ENCODE data around the gene EPB41. TPM values are rescaled to one million over a fixed set of nuclear protein-coding genes. Genes with fewer than 3 reads are reported as not detected.
A peak's percentile ranks its signal among the peaks of the same experiment; 100 is the strongest.
"Not testable (repeated sequence)": the region's sequence is repeated elsewhere in the genome, so short reads cannot be mapped to it uniquely, and the experiment has no call there.

EPB41 gene
- total RNA-seq, 1 donor from 2014 or later: 33.3 TPM

DNA sequence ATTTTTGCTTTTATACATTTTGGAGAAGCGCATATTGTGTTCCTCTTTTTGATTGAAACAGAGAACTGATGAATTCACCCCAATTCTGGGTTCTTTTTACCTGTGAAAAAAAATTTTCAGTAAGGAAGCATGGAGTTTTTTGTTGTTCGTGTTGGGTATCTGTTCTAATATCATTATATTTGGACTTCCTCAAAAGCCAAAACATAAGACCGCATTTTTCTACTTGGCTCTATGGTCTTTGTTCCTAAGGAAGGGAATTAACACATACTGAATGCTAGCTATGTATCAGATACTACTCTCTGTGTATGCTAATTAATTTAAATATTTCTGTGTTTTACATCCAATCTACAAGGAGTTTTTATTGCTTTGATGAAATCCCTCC lies 12.9 kb downstream of the EPB41 start:
- DNase-seq (ENCODE audit: low read depth in 2 of 2): no peak

DNA sequence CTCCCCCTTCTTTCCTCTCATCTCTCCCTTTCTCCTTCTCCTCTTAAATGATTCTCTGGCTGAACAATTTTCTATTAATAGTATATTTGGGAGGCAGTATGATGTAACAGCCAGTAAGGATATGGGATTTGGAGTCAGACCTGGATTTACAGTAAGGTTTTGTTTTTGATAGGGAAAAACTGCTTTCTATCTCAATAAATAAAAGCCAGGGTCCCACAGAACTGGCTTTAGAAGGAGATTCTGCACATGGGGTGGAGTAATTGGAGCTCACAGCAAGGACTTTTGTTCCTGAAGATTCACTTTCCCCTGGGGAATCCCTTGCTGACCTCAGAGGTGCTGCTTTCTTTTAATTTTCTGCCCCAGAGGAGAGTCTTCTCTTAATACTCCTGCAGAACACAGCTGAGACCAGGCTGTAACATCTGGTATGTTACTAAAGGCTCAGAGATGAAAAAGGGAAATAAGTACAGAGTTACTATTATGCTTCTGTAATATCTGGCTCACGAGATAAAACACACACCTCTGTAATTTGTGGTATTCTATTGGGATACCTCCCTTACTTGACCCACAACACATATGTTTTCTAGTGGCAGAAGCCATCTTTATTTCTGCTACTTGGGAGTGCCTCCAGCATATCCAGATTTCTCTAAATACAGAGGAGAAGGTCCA lies 13.4 kb downstream of the EPB41 start:
- DNase-seq (ENCODE audit: low read depth in 2 of 2): peak in 1 of 2 donors; percentile 20

DNA sequence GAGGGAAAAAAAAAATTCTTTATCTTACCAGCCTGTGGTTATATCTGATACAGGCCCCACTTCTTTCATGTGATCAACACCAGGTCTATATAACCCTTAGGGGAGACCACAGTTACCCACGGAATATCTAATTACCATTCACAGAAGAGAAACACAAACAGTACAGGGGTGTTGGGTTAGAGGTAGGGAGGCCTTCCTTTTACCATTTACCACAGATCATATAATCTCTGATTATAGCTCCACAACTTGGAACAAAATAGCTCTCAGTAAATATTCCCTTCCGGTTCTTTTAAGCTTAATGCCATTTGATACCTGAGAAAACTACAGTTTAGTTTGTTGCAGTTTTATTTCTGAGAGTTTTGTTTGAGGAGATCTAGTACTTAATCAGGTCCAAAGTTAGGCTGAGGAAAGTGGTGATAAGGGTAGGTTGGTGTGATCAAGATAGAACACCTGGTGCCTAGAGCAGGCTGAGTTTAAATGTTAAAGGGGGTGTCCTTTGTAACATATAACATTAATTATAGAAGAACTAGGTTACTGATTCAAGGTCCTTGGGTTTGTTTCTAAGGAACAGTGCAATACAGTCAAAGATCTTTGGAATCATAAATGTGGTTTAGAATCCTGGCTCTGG lies 14.1 kb downstream of the EPB41 start:
- DNase-seq (ENCODE audit: low read depth in 2 of 2): no peak

DNA sequence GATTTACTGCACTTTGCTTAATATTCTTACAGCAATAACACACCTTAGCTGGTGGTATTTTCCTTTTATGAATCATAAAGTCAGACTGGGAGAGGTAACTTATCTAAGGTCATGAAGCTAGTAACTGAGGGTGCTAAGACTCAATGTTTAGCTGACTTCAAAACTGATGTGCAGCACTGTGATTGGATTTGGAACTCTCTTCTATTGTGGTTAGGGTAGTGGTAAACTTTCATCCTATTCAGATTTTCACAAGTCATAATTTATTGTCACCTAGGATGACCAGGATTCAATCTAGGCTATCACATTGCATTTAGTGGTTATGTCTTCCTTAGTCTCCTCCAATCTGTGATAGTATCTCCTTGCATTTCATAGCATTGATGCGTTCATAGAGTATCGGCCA lies 18.9 kb downstream of the EPB41 start:
- DNase-seq (ENCODE audit: low read depth in 2 of 2): no peak

DNA sequence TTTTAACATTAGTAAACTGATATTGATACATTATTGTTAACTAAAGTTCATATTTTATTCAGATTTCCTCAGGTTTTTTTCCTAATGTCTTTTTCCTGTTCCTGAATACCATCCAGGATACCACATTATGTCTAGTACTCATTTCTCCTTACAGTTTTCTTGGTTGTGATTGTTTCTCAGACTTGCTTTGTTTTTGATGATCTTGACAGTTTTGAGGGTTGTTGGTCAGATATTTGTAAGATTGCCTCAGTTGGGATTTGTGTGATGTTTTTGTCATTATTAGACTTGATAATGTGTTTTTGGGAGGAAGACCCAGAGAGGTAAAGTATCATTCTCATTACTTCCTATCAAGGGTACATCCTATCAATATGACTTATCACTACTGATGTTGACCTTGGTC lies 19.5 kb downstream of the EPB41 start:
- DNase-seq (ENCODE audit: low read depth in 2 of 2): no peak

DNA sequence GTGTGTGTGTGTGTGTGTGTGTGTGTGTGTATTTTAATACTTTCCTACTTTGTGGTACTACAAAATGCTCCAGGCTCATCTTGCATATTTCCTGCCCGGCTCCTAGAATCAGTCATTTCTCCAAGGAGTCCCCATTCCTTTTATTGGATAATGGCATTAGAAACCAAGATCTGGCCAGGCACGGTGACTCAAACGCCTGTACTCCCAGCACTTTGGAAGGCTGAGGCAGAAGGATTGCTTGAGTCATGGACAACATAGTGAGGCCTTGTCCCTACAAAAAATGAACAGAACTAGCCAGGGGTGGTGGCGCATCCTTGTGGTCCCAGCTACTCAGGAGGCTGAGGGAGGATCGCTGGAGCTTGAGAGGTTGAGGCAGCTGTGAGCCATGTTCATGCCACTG lies 20.3 kb downstream of the EPB41 start:
- no peak for DNase-seq (ENCODE audit: low read depth in 2 of 2)

DNA sequence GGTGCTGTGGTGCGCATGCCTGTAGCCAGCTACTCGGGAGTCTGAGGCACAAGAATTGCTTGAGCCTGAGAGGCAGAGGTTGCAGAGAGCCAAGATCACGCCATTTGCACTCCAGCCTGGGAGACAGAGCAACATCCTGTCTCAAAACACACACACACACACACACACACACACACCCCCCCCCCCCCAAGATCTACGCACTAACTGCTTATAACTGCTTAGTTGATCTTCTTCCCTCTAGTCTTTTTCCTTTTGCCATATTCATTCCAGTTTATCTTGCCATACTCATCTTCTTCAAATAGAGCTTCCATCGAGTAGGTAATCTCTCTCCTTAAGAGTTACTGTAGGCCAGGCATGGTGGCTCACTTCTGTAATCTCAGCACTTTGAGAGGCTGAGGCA lies 20.9 kb downstream of the EPB41 start:
- no peak for DNase-seq (ENCODE audit: low read depth in 2 of 2)

DNA sequence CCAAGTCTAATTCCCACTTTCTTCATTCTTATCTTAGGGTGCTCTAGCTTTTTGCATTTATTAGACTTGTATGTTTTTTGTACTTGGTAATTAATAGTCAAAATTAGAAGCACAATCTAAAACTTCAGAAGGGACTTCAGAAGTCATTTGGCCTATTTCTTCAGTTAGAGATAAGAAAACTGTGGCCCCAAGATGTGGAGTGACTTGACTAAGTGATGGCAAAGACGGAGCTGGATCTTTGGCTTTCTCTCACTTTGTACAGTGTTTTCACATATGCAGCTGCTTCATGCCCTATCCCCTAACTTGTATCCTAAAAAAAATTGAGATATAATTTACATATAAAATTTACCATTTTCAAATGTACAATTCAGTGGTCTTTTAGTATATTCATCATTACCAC lies 21.7 kb downstream of the EPB41 start:
- DNase-seq (ENCODE audit: low read depth in 2 of 2): no peak

DNA sequence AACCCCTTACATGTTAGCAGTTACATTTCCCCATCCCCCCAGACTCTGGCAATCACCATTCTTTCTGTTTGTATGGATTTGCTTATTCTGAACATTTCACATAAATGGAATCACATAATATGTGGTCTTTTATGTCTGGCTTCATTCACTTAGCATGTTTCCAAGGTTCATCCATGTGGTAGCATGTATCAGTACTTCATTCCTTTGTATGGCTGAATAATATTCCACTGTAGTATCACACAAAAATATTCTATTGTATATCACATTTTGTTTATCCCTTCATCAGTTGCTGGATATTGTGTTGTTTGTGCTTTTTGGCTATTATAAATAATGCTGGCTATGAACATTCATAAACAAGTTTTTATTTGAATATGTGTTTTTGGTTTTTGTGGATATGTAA lies 22.2 kb downstream of the EPB41 start:
- no peak for DNase-seq (ENCODE audit: low read depth in 2 of 2)

DNA sequence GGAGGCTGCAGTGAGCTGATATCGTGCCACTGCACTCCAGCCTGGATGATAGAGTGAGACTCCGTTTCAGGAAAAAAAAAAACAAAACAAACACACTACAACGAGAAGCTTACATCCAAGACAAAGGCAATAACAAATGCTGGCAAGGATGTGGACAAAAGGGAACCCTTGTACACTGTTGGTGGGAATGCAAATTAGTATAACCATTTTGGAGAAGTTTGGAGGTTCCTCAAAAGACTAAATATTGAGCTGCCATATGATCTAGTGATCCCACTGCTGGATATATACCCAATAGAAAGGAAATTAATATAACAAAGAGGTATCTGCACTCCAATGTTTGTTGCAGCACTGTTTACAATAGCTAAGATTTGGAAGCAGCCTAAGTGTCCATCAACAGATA lies 29.2 kb downstream of the EPB41 start:
- DNase-seq (ENCODE audit: low read depth in 2 of 2): not testable (repeated sequence)

DNA sequence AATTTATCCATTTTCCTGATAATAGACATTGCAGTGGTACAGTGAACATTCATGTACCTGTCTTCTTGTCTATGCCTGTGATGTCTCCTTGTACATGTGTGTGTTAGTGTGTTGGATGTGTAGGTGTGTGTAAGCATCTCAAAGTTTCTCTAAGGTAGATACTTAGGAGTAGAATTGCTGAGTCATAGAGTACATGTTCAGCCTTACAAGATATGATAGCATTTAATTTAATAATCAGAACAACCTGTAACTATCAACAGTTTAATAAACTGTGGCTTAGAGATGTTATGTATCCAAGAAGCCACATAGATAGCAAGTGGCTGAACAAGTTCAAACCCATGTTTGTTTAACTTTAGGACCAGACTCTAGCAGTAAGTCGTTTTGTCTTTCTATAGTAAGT lies 35.6 kb downstream of the EPB41 start:
- no peak for DNase-seq (ENCODE audit: low read depth in 2 of 2)

DNA sequence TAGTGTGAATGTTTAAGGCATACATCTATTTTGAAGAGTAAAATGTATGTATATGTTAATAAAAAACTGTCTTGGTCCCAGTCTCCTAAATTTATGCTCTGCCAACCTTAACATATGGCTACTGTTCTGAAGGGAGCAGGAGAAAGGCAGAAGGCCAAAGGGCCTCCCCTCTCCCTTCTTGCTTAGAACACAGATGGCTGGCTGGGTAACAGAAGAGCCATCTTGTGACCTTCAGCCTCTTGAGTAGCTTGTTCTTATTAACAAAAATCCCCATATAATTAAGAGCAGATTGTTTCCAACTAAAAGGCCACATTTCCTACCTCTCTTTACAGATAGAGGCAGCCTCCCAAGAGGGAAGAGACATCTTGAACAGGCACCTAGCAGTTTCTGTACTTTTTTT lies 36.1 kb downstream of the EPB41 start:
- DNase-seq (ENCODE audit: low read depth in 2 of 2): no peak

DNA sequence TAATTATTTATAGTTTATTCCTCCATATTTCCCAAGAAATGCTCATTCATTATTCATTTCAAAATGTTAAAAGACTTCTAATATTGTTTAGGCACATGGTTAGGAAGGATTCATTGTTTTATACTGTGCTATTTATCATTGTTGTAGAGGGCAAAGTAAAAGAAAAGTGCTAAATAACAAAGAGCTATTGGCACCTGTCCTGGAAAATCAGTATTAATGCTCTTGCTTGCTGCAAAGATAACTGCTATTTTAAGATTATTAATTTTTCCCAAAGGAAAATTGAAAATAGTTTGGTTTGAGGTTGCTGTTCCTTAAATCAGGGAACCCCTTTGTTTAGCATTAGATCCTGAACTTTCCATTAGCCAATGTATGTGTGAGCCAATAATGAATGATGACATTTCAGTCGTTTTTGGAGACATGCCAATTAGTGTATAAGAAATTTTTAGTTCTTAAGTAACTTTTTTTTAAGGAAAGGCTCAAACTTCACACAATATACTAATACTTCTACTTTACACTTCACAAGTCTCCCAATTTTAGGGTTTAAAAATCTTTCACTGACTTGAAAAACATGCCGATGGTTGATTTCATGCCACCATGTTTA lies 39.9 kb downstream of the EPB41 start:
- peak in 1 of 2 donors; percentile 84 for DNase-seq (ENCODE audit: low read depth in 2 of 2)

DNA sequence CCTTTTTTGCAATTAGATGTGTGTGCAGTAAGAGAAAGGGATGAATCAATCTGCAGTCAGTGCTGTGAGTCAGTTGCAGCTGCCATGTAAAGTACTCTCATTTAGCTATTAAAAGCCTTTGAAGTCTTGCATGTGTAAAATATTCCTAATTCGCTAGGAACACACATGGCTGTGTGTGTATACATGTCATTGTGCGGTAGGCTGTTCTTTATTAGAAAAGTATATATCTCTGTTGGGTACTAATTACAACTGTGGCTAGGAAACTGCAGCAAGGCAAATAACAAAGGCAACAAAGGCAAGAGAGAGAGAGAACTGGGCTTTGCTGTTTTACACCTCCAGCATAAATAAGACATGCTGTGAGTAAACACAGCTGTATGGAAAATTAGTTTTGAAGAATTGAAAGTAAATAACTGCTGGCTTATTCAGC lies 41.7 kb downstream of the EPB41 start:
- DNase-seq (ENCODE audit: low read depth in 2 of 2): no peak

DNA sequence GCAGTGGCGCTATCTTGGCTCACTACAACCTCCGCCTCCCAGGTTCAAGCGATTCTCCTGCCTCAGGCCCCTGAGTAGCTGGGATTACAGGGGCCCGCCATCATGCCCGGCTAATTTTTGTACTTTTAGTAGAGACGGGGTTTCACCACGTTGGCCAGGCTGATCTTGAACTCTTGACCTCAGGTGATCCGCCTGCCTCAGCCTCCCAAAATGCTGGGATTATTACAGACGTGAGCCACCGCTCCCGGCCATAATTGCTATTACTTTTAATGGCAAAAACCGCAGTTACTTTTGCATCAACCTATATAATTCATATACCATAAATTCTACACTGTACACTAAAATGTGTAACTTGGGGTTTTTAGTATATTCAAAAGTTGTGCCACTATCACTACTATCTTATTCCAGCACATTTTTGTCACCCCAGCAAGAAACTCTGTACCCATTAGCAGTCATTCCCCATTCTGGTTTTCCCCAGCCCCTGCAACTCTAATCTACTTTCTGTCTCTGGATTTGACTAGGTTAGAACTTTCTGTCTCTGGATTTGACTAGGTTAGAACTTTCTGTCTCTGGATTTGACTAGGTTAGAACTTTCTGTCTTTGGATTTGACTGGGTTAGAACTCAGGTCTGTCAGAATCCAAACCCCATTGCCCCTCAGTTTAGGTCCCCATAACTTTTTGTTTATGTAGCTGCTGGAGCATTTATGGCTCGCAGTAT lies 47.9 kb downstream of the EPB41 start:
- DNase-seq (ENCODE audit: low read depth in 2 of 2): not testable (repeated sequence)

DNA sequence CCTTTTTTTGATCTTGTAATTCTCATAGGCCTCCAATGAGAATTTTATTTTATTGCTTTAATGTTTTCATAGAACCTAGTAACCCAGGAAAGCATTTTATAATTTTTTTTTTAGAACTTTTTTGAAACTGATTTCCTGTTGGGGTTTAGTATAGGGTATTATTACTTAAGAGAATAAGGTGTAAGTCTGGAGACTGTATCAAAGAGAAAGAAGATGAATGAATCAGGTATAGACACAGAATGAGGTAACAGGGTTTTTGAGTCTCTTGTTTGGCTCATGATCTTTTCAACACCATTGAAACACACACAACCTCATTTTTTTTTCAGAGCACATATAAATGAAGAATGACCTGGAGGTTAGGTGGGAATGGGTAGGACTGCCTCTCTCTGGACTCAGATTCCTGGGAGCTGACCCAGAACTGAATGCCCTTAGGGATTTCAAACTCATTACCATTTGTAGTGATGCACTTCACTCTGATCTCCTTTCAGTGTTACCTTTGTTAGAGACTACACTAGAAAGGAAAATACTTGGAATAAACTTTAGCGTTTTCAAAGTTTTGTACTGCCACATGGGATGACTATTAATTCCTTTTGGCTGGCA lies 51.0 kb downstream of the EPB41 start:
- no peak for DNase-seq (ENCODE audit: low read depth in 2 of 2)

DNA sequence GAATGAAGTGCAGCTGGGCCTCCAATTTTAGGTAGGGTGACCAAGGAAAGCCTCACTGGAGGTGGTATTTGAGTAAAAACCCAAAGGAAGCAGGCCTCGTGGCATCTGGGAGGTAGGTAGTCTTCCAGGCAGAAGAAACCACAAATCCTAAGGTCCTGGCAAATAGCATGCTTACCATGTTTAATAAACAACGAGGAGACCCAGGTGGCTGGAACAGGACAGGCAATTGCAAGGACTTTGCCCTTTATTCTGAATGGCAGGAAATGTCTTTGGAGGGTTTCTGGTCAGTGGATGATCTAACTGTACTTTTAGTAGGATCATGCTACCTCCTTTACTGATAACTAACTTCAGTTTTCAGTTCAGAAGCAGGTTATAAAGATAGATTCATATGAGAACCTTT lies 52.2 kb downstream of the EPB41 start:
- peak in 1 of 2 donors; percentile 24 for DNase-seq (ENCODE audit: low read depth in 2 of 2)

DNA sequence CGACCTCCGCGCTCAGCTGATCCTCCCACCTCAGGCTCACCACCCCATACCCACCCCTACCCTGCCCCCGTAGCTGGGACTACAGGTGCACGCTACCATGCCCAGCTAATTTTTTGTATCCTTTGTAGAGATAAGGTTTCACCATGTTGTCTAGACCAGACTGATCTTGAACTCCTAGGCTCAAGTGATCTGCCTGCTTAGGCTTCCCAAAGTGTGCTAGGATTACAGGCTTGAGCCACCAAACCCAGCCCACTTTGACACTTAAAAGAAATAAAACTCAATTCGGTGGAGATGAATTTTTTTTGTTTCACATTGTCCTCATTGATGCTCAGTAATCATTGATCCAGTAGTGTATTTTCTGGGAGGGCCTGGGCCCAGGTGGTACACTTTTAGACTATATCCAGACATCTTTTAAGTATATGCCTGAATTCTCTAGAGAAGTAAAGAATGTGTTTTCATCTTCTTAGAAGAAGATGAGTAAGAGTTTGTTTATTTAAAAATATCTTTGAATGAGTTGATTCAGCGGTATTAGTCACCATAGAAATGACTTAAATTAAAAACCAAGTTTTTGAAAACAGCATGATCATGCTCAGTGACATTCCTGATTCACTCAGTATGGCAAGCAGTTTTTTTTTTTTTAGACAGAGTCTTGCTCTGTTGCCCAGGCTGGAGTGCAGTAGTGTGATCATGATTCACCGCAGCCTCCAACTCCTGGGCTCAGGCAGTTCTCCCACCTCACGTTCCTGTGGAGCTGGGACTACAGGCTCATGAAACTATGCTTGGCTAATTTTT lies 57.8 kb downstream of the EPB41 start:
- peak in 1 of 2 donors; percentile 61 for DNase-seq (ENCODE audit: low read depth in 2 of 2)

DNA sequence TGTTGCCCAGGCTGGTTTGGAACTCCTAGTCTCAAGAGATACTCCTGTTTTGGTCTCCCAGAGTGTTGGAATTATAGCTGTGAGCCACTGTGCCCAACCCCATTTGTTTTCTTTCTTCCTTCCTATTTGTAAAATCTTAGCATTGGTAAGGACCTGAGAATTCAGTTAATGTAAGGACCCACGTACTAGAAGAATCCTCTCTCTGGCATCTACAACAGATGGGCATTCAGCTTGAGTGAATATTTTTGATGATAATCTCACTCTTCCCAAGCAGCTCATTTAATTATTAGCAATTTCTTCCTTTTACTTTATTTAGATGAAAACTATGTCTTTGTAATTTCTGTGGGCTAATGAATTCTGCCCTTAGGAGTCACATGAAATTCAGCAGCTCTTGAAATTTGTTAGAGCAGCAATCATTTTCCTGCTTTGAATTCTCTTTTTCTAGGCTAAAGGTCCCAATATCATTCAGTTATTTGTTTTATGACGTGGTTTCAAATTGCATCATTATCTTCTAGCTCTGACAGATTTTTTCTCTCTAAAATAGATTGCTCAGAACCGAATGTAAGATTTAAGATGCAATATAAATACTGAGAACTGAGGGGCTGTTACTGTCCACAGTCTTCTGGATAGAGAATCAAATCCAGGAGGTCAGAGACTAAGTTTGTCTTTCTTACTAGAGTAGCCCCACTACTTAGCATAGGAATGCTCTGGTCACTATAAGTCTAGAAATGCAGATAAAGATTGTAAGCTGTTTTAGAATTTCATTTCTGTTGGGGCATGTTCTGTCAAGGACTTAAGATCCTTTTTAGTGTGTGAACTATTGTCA lies 59.4 kb downstream of the EPB41 start:
- no peak for DNase-seq (ENCODE audit: low read depth in 2 of 2)

DNA sequence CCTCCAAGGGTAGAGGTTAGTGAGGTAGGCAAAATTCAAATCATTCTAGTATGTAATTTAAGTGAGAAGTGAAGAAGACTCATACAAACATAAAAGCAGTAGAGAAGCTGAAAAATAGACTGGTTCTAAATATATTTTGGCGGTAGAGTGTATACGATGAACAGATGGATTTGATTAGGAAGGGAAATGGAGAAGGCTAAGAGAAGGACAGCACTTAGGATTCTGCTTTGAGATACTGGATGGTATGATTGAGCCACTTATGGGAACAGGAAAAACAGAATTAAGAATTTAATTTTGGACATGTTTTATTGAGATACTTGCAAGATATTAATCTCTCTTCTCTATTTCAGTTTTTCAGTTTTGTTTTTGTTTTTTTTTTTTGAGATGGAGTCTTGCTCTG lies 60.1 kb downstream of the EPB41 start:
- DNase-seq (ENCODE audit: low read depth in 2 of 2): no peak

Data from lung microvascular endothelial cell (primary cell).